HepG2 (cell line): ENCODE results near the gene PRMT7.

Experiments
- FOXK2 ChIP-seq: fragments of 450-650 bp; IDR thresholded peaks from 2 replicates; pipeline ENCODE4 v1.6.1; 2016
- RNF2 ChIP-seq: fragments of 450-650 bp; conservative IDR thresholded peaks from 2 replicates; pipeline ENCODE4 v1.6.1; 2016; ENCODE audit warnings: low read depth
- THRA ChIP-seq: sonication (generic); formaldehyde crosslinking; IDR thresholded peaks from 2 replicates; pipeline ENCODE4 v1.4.0; 2020; ENCODE audit warnings: missing genetic modification reagents, borderline replicate concordance
- TF ChIP-seq, protein P1 (sequence below), 2 experiments: sonication (generic) in 1 of 2; formaldehyde crosslinking in 1 of 2; IDR thresholded peaks; 2 replicates each; pipeline versions ENCODE4 v1.4.0 to v1.6.1; 2018 to 2020; ENCODE audit warnings: missing genetic modification reagents in 2 of 2, borderline replicate concordance in 1 of 2, low read depth in 1 of 2, mild to moderate bottlenecking in 1 of 2, missing biosample characterization in 1 of 2
- TF ChIP-seq, protein P2 (sequence below): IDR thresholded peaks from 2 replicates; pipeline ENCODE4 v1.6.1; 2016; ENCODE audit warnings: low read depth, control low read depth

DNA sequence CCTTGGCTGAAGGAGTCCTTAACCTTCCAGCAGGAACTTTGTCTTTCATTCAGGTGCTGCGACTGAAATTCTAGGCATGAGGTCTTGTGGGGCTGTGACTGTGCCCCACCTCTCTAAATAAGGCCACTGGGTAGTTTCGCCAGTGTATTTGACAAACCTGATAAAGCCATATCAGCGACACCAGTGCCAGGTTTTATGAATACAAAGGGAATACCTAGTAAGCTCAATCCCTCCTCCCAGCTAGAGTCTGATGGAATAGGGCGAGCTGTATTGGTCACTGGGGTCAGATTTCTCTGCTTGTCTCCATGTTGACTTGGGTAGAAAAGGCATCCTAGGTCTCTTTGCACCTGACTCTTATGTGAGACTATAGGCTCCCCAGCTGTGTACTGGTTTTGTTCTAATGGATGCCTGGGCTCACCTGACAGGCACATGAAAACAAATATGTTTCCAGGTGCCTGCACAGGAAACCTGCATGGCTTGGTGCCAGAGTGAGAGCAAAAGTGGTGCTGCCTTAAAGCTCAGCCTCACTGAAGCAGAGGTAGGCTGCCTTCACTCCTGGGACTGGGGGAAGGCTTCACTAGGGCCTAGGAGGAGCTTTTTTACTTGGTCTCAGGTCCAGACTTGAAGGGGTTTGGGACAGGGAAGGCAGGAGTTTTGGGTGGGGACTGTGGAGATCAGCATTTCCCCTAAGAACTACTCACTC lies 38.2 kb upstream of the PRMT7 start:
- TF ChIP-seq THRA (CRISPR knock-in tag) (no peak), FOXK2 (no peak), RNF2 (no peak)
- TF ChIP-seq, protein P1, sequence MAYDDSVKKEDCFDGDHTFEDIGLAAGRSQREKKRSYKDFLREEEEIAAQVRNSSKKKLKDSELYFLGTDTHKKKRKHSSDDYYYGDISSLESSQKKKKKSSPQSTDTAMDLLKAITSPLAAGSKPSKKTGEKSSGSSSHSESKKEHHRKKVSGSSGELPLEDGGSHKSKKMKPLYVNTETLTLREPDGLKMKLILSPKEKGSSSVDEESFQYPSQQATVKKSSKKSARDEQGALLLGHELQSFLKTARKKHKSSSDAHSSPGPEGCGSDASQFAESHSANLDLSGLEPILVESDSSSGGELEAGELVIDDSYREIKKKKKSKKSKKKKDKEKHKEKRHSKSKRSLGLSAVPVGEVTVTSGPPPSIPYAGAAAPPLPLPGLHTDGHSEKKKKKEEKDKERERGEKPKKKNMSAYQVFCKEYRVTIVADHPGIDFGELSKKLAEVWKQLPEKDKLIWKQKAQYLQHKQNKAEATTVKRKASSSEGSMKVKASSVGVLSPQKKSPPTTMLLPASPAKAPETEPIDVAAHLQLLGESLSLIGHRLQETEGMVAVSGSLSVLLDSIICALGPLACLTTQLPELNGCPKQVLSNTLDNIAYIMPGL (CRISPR knock-in tag; IDR thresholded peaks at IDR 0.05; ENCODE audit: borderline replicate concordance in 1 of 2, low read depth in 1 of 2) = no peak
- TF ChIP-seq, protein P2, sequence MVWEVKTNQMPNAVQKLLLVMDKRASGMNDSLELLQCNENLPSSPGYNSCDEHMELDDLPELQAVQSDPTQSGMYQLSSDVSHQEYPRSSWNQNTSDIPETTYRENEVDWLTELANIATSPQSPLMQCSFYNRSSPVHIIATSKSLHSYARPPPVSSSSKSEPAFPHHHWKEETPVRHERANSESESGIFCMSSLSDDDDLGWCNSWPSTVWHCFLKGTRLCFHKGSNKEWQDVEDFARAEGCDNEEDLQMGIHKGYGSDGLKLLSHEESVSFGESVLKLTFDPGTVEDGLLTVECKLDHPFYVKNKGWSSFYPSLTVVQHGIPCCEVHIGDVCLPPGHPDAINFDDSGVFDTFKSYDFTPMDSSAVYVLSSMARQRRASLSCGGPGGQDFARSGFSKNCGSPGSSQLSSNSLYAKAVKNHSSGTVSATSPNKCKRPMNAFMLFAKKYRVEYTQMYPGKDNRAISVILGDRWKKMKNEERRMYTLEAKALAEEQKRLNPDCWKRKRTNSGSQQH = no peak
